ENCODE measurements around the gene USF1.

USF1 gene

GRCh38 chr1:161045736-161046604, at the start of gene USF1:
Gene USF1, minus strand, starts transcription at chr1:161045977. Its CDS starts 2,702 bp downstream, at chr1:161043275.
- TF ChIP-seq, protein P1, sequence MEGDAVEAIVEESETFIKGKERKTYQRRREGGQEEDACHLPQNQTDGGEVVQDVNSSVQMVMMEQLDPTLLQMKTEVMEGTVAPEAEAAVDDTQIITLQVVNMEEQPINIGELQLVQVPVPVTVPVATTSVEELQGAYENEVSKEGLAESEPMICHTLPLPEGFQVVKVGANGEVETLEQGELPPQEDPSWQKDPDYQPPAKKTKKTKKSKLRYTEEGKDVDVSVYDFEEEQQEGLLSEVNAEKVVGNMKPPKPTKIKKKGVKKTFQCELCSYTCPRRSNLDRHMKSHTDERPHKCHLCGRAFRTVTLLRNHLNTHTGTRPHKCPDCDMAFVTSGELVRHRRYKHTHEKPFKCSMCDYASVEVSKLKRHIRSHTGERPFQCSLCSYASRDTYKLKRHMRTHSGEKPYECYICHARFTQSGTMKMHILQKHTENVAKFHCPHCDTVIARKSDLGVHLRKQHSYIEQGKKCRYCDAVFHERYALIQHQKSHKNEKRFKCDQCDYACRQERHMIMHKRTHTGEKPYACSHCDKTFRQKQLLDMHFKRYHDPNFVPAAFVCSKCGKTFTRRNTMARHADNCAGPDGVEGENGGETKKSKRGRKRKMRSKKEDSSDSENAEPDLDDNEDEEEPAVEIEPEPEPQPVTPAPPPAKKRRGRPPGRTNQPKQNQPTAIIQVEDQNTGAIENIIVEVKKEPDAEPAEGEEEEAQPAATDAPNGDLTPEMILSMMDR (IDR thresholded peaks at IDR 0.05) = no peak

DNA sequence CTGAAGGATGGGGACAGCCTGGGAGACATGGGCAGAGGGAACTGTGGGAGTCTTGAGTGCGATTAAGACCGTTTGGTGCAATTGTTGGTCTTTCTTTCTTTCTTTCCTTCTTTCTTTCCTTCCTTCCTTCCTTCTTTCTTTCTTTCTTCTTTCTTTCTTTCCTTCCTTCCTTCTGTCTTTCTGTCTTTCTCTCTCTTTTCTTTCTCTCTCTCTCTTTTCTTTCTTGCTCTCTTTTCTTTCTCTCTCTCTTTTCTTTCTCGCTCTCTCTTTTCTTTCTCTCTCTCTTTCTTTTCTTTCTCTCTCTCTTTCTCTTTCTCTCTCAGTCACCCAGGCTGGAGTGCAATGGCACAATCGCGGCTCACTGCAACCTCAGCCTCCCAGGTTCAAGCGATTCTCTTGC, 49.5 kb upstream of the USF1 start:
- TF ChIP-seq, protein P1 (IDR thresholded peaks at IDR 0.05) = no peak

DNA sequence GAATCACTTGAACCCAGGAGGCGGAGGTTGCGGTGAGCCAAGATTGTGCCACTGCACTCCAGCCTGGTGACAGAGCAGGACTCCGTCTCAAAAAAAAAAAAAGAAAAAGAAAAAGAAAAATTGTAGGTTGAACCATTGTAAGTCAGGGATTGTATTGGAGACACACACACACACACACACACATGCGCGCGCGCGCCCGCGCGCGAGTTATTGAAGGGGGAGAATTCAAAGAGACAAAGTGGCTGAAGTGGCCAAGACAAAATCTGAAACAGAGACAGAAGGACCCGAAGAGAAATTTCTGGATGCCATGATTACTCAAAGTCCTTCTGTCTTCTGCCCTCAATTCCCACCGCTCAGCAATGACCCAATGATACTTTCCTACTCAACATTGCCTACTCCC, 48.7 kb upstream of the USF1 start:
- TF ChIP-seq, protein P1 (IDR thresholded peaks at IDR 0.05) = no peak

DNA sequence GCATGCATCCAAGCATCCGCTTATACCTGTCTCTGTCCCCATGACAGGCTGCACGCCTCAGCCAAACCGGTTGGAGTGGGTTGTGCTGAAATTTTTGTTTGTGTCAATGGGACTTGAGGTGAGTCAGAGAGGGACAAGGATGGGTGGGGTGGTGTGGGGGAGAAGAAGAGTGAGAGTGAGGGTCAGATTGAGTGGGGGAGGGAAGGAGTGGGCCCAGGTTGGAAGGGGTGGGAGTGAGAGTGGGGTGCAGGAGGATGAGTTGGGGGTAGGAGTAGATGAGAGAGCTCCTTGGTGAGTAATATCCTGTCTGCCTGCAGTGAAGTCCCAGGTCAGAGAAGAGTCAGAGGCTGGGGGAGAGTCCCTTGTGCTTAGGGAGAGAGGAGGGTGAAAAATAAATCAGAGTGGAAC, 46.8 kb upstream of the USF1 start:
- TF ChIP-seq, protein P1 (IDR thresholded peaks at IDR 0.05) = no peak

GRCh38 chr1:161091796-161092507, 46.2 kb upstream of the USF1 start:
- TF ChIP-seq, protein P1 (IDR thresholded peaks at IDR 0.05) = no peak

- TF ChIP-seq, protein P1 (IDR thresholded peaks at IDR 0.05) = no peak
Observed at GRCh38 chr1:161091093-161091492, 45.3 kb upstream of the USF1 start.

GRCh38 chr1:161090617-161091016, 44.8 kb upstream of the USF1 start:
- TF ChIP-seq, protein P1 (IDR thresholded peaks at IDR 0.05) = no peak
